KMS-11 (cell line): ENCODE measurements around the gene SIX6.

Source experiments
- H2AFZ ChIP-seq: fragments of 200-600 bp; sonication (generic); 2 replicates; pipeline ENCODE4 v1.6.1; 2016; ENCODE audit warnings: antibody characterized with exemption, mixed run types, low read depth
- H3K27ac ChIP-seq: fragments of 200-600 bp; sonication (generic); 2 replicates; pipeline ENCODE4 v1.6.1; 2016; ENCODE audit warnings: mild to moderate bottlenecking, mixed run types
- H3K27me3 ChIP-seq: fragments of 200-600 bp; sonication (generic); 2 replicates; pipeline ENCODE4 v1.6.1; 2017; ENCODE audit warnings: mild to moderate bottlenecking, low read depth, mixed run types, moderate library complexity; ENCODE audit not compliant: insufficient read depth
- H3K36me3 ChIP-seq: fragments of 200-600 bp; sonication (generic); 2 replicates; pipeline ENCODE4 v1.6.1; 2017; ENCODE audit warnings: mild to moderate bottlenecking, mixed run types; ENCODE audit not compliant: insufficient read depth
- H3K4me1 ChIP-seq: fragments of 200-600 bp; sonication (generic); 2 replicates; pipeline ENCODE4 v1.6.1; 2016; ENCODE audit warnings: mild to moderate bottlenecking, low read depth, mixed run types; ENCODE audit not compliant: poor library complexity, severe bottlenecking
- H3K4me2 ChIP-seq: fragments of 200-600 bp; sonication (generic); 2 replicates; pipeline ENCODE4 v1.7.0; 2016; ENCODE audit warnings: mild to moderate bottlenecking, mixed run types
- H3K4me3 ChIP-seq: fragments of 200-600 bp; sonication (generic); IDR thresholded peaks from 2 replicates; pipeline ENCODE4 v1.6.1; 2017; ENCODE audit warnings: low read depth, low read length, mixed read lengths; ENCODE audit not compliant: insufficient read depth
- H3K79me2 ChIP-seq: fragments of 200-600 bp; sonication (generic); 2 replicates; pipeline ENCODE4 v1.6.1; 2016; ENCODE audit warnings: low read depth, mixed run types; ENCODE audit not compliant: insufficient read depth
- H3K9ac ChIP-seq: fragments of 200-600 bp; sonication (generic); 2 replicates; pipeline ENCODE4 v1.6.1; 2016; ENCODE audit warnings: mild to moderate bottlenecking, mixed run types
- H4K20me1 ChIP-seq: fragments of 200-600 bp; sonication (generic); 2 replicates; pipeline ENCODE4 v1.6.1; 2016; ENCODE audit warnings: mild to moderate bottlenecking, mixed run types; ENCODE audit not compliant: insufficient read depth
- CTCF ChIP-seq: fragments of 200-600 bp; sonication (generic); conservative IDR thresholded peaks from 2 replicates; pipeline ENCODE4 v1.6.1; 2017; ENCODE audit warnings: low read depth, mild to moderate bottlenecking, antibody characterized with exemption, low read length, moderate library complexity, mixed read lengths

SIX6 gene

GRCh38 chr14:60514378-60514740 is 5.4 kb downstream of the SIX6 start:
- no peak for TF ChIP-seq CTCF
- Histone ChIP-seq H3K27ac (no peak overlapping the region), H3K4me3 (no peak overlapping the region), H3K4me2 (no peak overlapping the region; the same call in 1 of the 2 replicates), H4K20me1 (no peaks in the 10 kb centered on the region), H3K36me3 (no peaks in the 10 kb centered on the region), H3K9ac (no peak overlapping the region), H2AFZ (peak overlapping the region; percentile 31; the same call in 1 of the 2 replicates), H3K27me3 (no peaks in the 10 kb centered on the region), H3K79me2 (no peaks in the 10 kb centered on the region), H3K4me1 (no peaks in the 10 kb centered on the region)

- Histone ChIP-seq H3K4me1 (no peaks in the 10 kb centered on the region), H3K9ac (no peak overlapping the region), H3K27ac (no peak overlapping the region), H3K4me3 (no peak overlapping the region), H3K4me2 (no peak overlapping the region; the same call in 1 of the 2 replicates), H2AFZ (peak overlapping the region; percentile 31; the same call in 1 of the 2 replicates), H3K36me3 (no peaks in the 10 kb centered on the region), H3K27me3 (no peaks in the 10 kb centered on the region), H3K79me2 (no peaks in the 10 kb centered on the region), H4K20me1 (no peaks in the 10 kb centered on the region)
- no peak for TF ChIP-seq CTCF
These were observed 6.0 kb downstream of the SIX6 start for GRCh38 chr14:60514741-60515491.

GRCh38 chr14:60515511-60516289 is 6.8 kb downstream of the SIX6 start:
- no peaks in the 10 kb centered on the region for H3K27me3 ChIP-seq

GRCh38 chr14:60532442-60532841 is 23.5 kb downstream of the SIX6 start:
- H3K4me1 ChIP-seq: no peaks in the 10 kb centered on the region
- H3K36me3 ChIP-seq: no peaks in the 10 kb centered on the region
- H3K27me3 ChIP-seq: no peaks in the 10 kb centered on the region
- H3K9ac ChIP-seq: no peak overlapping the region
- no peak overlapping the region for H3K4me2 ChIP-seq
- H3K27ac ChIP-seq: no peak overlapping the region
- H2AFZ ChIP-seq: no peak overlapping the region
- H3K79me2 ChIP-seq: no peaks in the 10 kb centered on the region
- no peak for TF ChIP-seq CTCF
- H4K20me1 ChIP-seq: no peaks in the 10 kb centered on the region
- no peak overlapping the region for H3K4me3 ChIP-seq

More at GRCh38 chr14:60515511-60516289, 6.8 kb downstream of the SIX6 start:
- TF ChIP-seq CTCF: no peak
- Histone ChIP-seq H4K20me1 (no peaks in the 10 kb centered on the region), H3K4me2 (no peak overlapping the region), H3K79me2 (no peaks in the 10 kb centered on the region), H3K36me3 (no peaks in the 10 kb centered on the region), H3K9ac (no peak overlapping the region), H3K4me3 (no peak overlapping the region), H3K27ac (no peak overlapping the region), H2AFZ (no peak overlapping the region), H3K4me1 (no peaks in the 10 kb centered on the region)
